Osteoblast (primary cell): ENCODE data around the gene C1D. TPM values are rescaled to one million over a fixed set of nuclear protein-coding genes. Genes with fewer than 3 reads are reported as not detected.

Source experiments
- DNase-seq: peaks from one replicate; pipeline ENCODE4 v3.0.0; 2011; ENCODE audit warnings: low spot score, mixed read lengths; ENCODE audit not compliant: insufficient read length; ENCODE audit errors: missing footprints
- H2AFZ ChIP-seq: 2 replicates; pipeline ENCODE4 v1.6.0; 2011; ENCODE audit warnings: mild to moderate bottlenecking, low read length
- H3K27ac ChIP-seq: 2 replicates; pipeline ENCODE4 v1.5.1; 2011; ENCODE audit warnings: mild to moderate bottlenecking, low read depth, low read length, moderate library complexity
- H3K27me3 ChIP-seq: 2 replicates; pipeline ENCODE4 v1.6.0; 2012; ENCODE audit warnings: mild to moderate bottlenecking, control low read depth, inconsistent platforms, low read length, moderate library complexity; ENCODE audit not compliant: insufficient read depth
- H3K36me3 ChIP-seq: 2 replicates; pipeline ENCODE4 v1.5.1; 2011; ENCODE audit warnings: mild to moderate bottlenecking, low read length, control low read depth, moderate library complexity; ENCODE audit not compliant: insufficient read depth
- H3K4me1 ChIP-seq: 2 replicates; pipeline ENCODE4 v1.5.1; 2011; ENCODE audit warnings: mild to moderate bottlenecking, low read length, control low read depth, moderate library complexity; ENCODE audit not compliant: insufficient read depth
- H3K4me2 ChIP-seq: 2 replicates; pipeline ENCODE4 v1.6.0; 2011; ENCODE audit warnings: mild to moderate bottlenecking, low read length; ENCODE audit not compliant: insufficient read depth
- H3K4me3 ChIP-seq: fragments of 200-600 bp; sonication (generic); 3 replicates; pipeline ENCODE4 v1.5.1; 2012; ENCODE audit warnings: mild to moderate bottlenecking, low read length, inconsistent platforms; ENCODE audit not compliant: insufficient read depth
- H3K79me2 ChIP-seq: 2 replicates; pipeline ENCODE4 v1.6.0; 2012; ENCODE audit warnings: mild to moderate bottlenecking, low read length, control low read depth, inconsistent platforms; ENCODE audit not compliant: insufficient read depth
- H3K9me3 ChIP-seq: 2 replicates; pipeline ENCODE4 v1.5.1; 2011; ENCODE audit warnings: low read depth, low read length, control low read depth
- H4K20me1 ChIP-seq: 2 replicates; pipeline ENCODE4 v1.6.0; 2012; ENCODE audit warnings: mild to moderate bottlenecking, low read length, control low read depth; ENCODE audit not compliant: insufficient read depth
- total RNA-seq: library from RNA; depleted of rRNA; stranded (reverse); fragments of >200 nt; gene quantifications from 2 replicates; pipeline ENCODE4 v1.2.3, GENCODE V29; 2012
- TF ChIP-seq, protein P1 (sequence below): IDR thresholded peaks from 2 replicates; pipeline ENCODE4 v1.5.1; 2011; ENCODE audit warnings: mild to moderate bottlenecking, low read depth, low read length, moderate library complexity; ENCODE audit errors: extremely low read depth

Gene C1D
- total RNA-seq, 1 donor, result 25.7 TPM

DNA sequence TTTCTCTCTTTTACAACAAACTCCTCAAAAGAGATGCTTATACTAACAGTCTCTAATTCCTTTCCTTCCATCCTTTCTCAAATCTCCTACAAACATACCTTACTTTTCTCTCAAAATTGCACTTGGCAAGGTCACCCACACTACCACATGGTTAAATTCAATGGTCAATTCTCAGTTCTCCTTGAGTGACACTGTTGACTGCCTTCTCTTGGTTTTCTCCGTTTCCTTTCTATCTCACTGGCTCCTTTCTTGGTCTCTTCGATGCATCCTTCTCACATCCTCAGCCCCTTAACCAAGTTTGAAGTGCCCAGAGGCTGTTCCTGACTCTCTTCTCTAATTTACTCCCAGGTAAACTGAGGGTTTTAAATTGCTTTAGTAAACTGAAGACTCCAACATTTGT lies 12.5 kb downstream of the C1D start:
- peaks cover 43% of the 10 kb centered on the region for H4K20me1 ChIP-seq
- no peaks in the 10 kb centered on the region for H3K36me3 ChIP-seq
- no peak overlapping the region for H3K4me3 ChIP-seq
- no peak overlapping the region for H3K27ac ChIP-seq
- TF ChIP-seq, protein P1, sequence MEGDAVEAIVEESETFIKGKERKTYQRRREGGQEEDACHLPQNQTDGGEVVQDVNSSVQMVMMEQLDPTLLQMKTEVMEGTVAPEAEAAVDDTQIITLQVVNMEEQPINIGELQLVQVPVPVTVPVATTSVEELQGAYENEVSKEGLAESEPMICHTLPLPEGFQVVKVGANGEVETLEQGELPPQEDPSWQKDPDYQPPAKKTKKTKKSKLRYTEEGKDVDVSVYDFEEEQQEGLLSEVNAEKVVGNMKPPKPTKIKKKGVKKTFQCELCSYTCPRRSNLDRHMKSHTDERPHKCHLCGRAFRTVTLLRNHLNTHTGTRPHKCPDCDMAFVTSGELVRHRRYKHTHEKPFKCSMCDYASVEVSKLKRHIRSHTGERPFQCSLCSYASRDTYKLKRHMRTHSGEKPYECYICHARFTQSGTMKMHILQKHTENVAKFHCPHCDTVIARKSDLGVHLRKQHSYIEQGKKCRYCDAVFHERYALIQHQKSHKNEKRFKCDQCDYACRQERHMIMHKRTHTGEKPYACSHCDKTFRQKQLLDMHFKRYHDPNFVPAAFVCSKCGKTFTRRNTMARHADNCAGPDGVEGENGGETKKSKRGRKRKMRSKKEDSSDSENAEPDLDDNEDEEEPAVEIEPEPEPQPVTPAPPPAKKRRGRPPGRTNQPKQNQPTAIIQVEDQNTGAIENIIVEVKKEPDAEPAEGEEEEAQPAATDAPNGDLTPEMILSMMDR, result no peak
- H3K79me2 ChIP-seq, result peaks cover 73% of the 10 kb centered on the region
- no peaks in the 10 kb centered on the region for H3K9me3 ChIP-seq
- H3K27me3 ChIP-seq, result no peaks in the 10 kb centered on the region
- DNase-seq, result no peak
- no peak overlapping the region for H3K4me2 ChIP-seq
- H3K4me1 ChIP-seq, result no peaks in the 10 kb centered on the region
- H2AFZ ChIP-seq, result no peak overlapping the region

DNA sequence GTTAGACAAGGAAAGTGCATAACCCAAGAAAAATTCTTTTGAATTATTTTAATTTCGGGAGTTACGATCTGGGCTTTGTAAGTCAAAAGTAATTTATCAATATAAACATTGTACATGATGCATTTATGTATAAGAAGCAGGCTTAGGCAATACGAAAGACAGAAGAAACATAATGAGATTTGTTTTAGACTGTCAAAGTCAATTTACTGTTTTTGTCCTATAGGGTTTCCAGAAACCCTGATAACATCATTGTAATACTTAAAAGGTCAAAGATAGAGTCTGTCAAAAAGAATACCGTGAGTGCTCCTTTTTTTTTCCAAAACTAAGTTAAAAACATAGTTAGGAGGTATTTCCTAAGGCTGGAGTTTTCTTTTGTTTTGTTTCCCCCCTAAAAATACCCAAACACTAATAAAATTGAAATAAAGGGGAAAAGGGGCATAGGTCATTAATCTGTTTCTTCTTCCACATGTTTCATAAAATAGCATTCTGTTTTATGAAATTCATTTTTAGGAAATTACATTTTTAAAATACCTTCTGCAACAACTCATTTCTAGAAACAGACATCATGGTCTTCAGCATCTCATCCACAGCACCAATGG lies 16.1 kb downstream of the C1D start:
- TF ChIP-seq, protein P1, result no peak
- Histone ChIP-seq H4K20me1 (peaks cover 20% of the 10 kb centered on the region), H3K4me3 (no peak overlapping the region)

DNA sequence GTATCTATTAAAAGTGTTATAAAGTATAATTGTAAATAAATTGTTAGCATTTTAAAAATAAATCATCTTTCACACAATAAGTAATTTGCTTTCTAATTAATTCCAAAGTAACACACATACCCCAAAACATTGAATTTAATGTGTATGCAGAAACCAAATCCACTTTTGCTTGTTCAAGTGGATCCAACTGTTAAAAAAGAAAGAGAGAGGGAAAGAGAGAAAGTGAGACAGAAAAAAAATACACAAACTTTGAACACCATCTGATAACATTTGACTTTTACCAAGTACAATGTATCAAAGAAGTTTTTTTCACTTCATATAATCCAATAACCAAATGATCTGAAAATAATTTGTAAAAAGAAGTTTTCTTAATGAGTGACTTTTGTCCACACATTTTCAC lies 16.6 kb downstream of the C1D start:
- Histone ChIP-seq H3K4me3 (no peak overlapping the region), H3K27ac (no peak overlapping the region), H2AFZ (no peak overlapping the region), H3K4me1 (peaks cover 11% of the 10 kb centered on the region), H3K79me2 (peaks cover 37% of the 10 kb centered on the region), H4K20me1 (peaks cover 14% of the 10 kb centered on the region), H3K9me3 (no peaks in the 10 kb centered on the region), H3K36me3 (no peaks in the 10 kb centered on the region), H3K4me2 (no peak overlapping the region), H3K27me3 (no peaks in the 10 kb centered on the region)
- TF ChIP-seq, protein P1, result no peak
- DNase-seq, result no peak

More for the DNA sequence above, 16.1 kb downstream of the C1D start:
- Histone ChIP-seq H3K79me2 (peaks cover 42% of the 10 kb centered on the region), H3K36me3 (no peaks in the 10 kb centered on the region), H3K9me3 (no peaks in the 10 kb centered on the region), H3K4me1 (peaks cover 11% of the 10 kb centered on the region), H2AFZ (no peak overlapping the region), H3K27ac (no peak overlapping the region), H3K27me3 (no peaks in the 10 kb centered on the region), H3K4me2 (no peak overlapping the region)
- no peak for DNase-seq

DNA sequence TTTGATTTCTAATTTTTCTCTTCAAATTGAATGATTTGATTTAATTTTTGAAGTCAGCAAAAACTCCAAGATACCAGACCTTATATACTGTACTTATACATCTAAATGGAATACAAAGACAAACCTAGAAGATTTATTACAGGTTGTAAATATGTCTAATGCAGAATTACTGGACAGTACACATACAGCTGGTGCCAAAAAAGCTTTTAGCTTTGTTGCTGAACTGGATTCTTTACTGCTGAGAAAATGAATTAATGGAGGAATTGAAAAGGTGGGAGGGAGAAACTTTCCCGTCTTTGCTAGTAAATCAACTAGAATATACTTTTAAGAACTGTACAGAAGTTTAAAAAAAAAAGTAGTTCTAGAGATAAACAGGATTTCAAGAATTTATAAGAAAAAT lies 17.5 kb downstream of the C1D start:
- Histone ChIP-seq H3K27me3 (no peaks in the 10 kb centered on the region), H2AFZ (no peak overlapping the region), H3K36me3 (no peaks in the 10 kb centered on the region), H4K20me1 (peaks cover 6% of the 10 kb centered on the region), H3K79me2 (peaks cover 29% of the 10 kb centered on the region), H3K4me2 (no peak overlapping the region), H3K9me3 (no peaks in the 10 kb centered on the region), H3K4me3 (no peak overlapping the region), H3K27ac (no peak overlapping the region), H3K4me1 (peaks cover 11% of the 10 kb centered on the region)
- DNase-seq, result no peak
- TF ChIP-seq, protein P1, result no peak
